HepG2 (cell line): ENCODE measurements around the gene TBX15.

Experiments
- BATF2 ChIP-seq: sonication (generic); formaldehyde crosslinking; IDR thresholded peaks from 2 replicates; pipeline ENCODE4 v1.8.0; 2022; ENCODE audit warnings: mild to moderate bottlenecking, missing genetic modification reagents, moderate library complexity
- CTCF ChIP-seq: sonication (generic); formaldehyde crosslinking; IDR thresholded peaks from 2 replicates; pipeline ENCODE4 v1.5.0; 2020; ENCODE audit warnings: mild to moderate bottlenecking, missing genetic modification reagents, moderate library complexity
- ESRRA ChIP-seq: sonication (generic); formaldehyde crosslinking; IDR thresholded peaks from 2 replicates; pipeline ENCODE4 v1.5.1; 2020; ENCODE audit warnings: mild to moderate bottlenecking, low read depth, missing genetic modification reagents
- HNRNPLL ChIP-seq: fragments of 200-400 bp; formaldehyde crosslinking; IDR thresholded peaks from 2 replicates; pipeline ENCODE4 v1.6.1; 2017; ENCODE audit warnings: mild to moderate bottlenecking, low read depth, low read length; ENCODE audit not compliant: poor library complexity, severe bottlenecking
- MAFK ChIP-seq, 2 experiments: IDR thresholded peaks in 1 of 2; conservative IDR thresholded peaks in 1 of 2; 2 replicates each; pipeline ENCODE4 v1.6.1; 2011; ENCODE audit warnings: improper control_type of control experiment in 2 of 2, low read length in 2 of 2
- NFRKB ChIP-seq: fragments of 450-650 bp; IDR thresholded peaks from 2 replicates; pipeline ENCODE4 v1.6.1; 2017
- NR3C1 ChIP-seq: sonication (generic); formaldehyde crosslinking; IDR thresholded peaks from 2 replicates; pipeline ENCODE4 v1.4.0; 2020; ENCODE audit warnings: missing genetic modification reagents
- POLR2AphosphoS5 ChIP-seq: IDR thresholded peaks from 2 replicates; pipeline ENCODE4 v1.6.1; 2012; ENCODE audit warnings: low read depth, low read length
- SMC3 ChIP-seq: IDR thresholded peaks from 2 replicates; pipeline ENCODE4 v1.6.1; 2011; ENCODE audit warnings: low read length, improper control_type of control experiment
- XRCC5 ChIP-seq: fragments of 200-400 bp; formaldehyde crosslinking; optimal IDR thresholded peaks from 2 replicates; pipeline ENCODE3; 2017; ENCODE audit warnings: mild to moderate bottlenecking, low read length
- ZBTB43 ChIP-seq: sonication (generic); formaldehyde crosslinking; conservative IDR thresholded peaks from 2 replicates; pipeline ENCODE4 v1.4.0; 2020; ENCODE audit warnings: missing genetic modification reagents
- ZNF460 ChIP-seq: sonication (generic); formaldehyde crosslinking; IDR thresholded peaks from 2 replicates; pipeline ENCODE4 v1.5.1; 2020; ENCODE audit warnings: missing genetic modification reagents, mild to moderate bottlenecking, borderline replicate concordance

GRCh38 chr1:118878661-118879060, 109.5 kb downstream of the TBX15 start:
- TF ChIP-seq MAFK (conservative IDR thresholded peaks at IDR 0.05 in 1 of 2, IDR thresholded peaks at IDR 0.05 in 1 of 2; ENCODE audit: low read length in 2 of 2) (no peak), POLR2AphosphoS5 (no peak), BATF2 (CRISPR knock-in tag) (no peak), SMC3 (no peak), ESRRA (CRISPR knock-in tag) (no peak), XRCC5 (no peak), CTCF (CRISPR knock-in tag) (no peak), ZNF460 (CRISPR knock-in tag) (no peak), NFRKB (no peak), HNRNPLL (no peak), ZBTB43 (CRISPR knock-in tag) (no peak), NR3C1 (CRISPR knock-in tag) (no peak)
